ENCODE results near the gene SYCP2L.

GRCh38 chr6:10850728-10851127 lies 36.1 kb upstream of the SYCP2L start:
- TF ChIP-seq TAF1 (IDR thresholded peaks at IDR 0.05; ENCODE audit: borderline replicate concordance, insufficient read depth, low read length) (no peak), FOXP2 (optimal IDR thresholded peaks at IDR 0.05; ENCODE audit: borderline replicate concordance, extremely low read depth, extremely low read length, insufficient read depth) (no peak), SIN3A (IDR thresholded peaks at IDR 0.05; ENCODE audit: borderline replicate concordance, insufficient read depth, low read length) (no peak), POLR2AphosphoS5 (IDR thresholded peaks at IDR 0.05; ENCODE audit: low read depth, low read length) (no peak), REST (IDR thresholded peaks at IDR 0.05; ENCODE audit: insufficient read depth in 1 of 2, low read depth in 2 of 2, low read length in 2 of 2) (no peak)

All from PFSK-1 (cell line).